Neural cell (in vitro differentiated cells): Measurements from ENCODE around the gene MRTFB.

Experiments
- CTCF ChIP-seq: fragments of 450-650 bp; IDR thresholded peaks from 2 replicates; pipeline ENCODE4 v1.5.1; 2014; ENCODE audit warnings: antibody characterized with exemption, mild to moderate bottlenecking, moderate library complexity; ENCODE audit not compliant: poor library complexity, severe bottlenecking
- MXI1 ChIP-seq: fragments of 450-650 bp; conservative IDR thresholded peaks from 2 replicates; pipeline ENCODE4 v1.6.1; 2014; ENCODE audit warnings: antibody characterized with exemption, mild to moderate bottlenecking; ENCODE audit not compliant: poor library complexity, severe bottlenecking

GRCh38 chr16:14219983-14220382 is 148.9 kb downstream of the MRTFB start:
- no peak for TF ChIP-seq CTCF
- TF ChIP-seq MXI1, result no peak
